ENCODE data around the gene TLCD3A. TPM values are rescaled to one million over a fixed set of nuclear protein-coding genes. Genes with fewer than 3 reads are reported as not detected.

TLCD3A gene
- total RNA-seq: 31.1 and 37.1 TPM in 2 replicates

DNA sequence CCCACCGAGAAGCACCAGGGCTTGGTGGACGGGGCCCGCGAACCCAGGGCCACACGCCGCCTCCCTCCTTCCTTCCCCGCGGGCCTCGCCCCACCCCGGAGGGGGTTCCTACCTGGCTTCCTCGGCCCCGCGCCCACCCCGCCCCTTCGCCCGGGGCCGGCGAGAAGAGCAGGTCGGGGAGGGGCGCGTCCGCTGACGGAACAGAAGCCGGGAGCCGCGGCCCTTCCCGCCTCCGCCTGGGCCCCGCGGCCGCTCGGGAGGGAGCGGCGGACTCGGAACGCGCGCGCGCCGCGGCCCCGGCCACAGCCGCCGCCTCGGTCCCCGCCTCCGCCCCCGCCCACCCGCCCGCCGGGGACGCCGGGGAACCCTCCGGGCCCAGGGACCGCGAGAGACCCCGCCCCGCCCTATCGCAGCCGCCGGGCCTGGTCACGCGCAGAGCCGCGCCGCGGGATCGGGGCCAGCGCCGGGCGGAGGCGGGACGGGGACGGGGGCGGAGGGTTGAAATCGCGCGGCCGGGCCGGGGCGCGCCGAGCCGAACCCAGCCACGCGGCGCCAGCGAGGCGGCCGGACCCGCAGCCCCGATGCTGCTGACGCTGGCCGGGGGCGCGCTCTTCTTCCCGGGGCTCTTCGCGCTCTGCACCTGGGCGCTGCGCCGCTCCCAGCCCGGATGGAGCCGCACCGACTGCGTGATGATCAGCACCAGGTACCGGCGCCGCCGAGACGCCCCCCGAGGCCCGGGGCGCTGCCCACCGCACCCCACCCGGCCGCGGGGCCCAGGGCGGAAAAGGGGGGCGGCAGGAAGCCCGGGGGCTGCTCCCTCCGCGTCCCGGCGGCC, at the start of gene TLCD3A:
Gene TLCD3A, plus strand, starts transcription at position 530 of the 835 bp plus-strand sequence. Its CDS starts 52 bp downstream, at position 582.

DNA sequence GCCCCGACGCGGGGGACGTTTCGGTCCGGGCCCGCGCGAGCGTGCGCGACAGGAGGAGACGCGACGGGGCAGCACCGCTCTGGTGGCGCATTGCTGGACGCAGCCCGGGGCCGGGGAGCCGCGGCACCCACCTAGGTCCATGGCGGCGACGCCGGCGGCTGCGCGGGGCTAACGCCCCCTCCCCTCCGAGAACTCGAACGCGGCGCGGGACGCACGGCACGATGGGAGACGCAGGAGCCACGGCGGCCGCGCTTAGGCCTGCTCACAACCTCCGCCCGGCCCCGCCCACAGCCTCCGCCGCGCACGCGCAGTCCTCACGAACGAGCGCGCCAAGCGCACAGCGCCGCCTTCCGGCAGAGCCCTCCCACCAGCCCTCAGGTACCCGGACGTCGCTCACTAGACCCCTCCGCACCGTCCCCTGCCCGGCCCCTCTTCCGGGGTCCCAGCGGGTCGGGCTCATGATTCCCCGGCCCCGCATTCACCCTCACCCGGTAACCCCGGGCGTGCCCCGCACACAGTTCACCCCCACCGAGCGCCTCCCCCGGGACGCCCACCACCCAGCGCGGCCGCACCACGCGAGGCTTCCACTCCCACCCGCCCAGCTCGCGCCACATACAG, 19.7 kb downstream of the TLCD3A start, which contains the start of gene GEMIN4:
Gene GEMIN4, minus strand, starts transcription at position 263 of the 618 bp plus-strand sequence. Its CDS starts 122 bp downstream, at position 141.

DNA sequence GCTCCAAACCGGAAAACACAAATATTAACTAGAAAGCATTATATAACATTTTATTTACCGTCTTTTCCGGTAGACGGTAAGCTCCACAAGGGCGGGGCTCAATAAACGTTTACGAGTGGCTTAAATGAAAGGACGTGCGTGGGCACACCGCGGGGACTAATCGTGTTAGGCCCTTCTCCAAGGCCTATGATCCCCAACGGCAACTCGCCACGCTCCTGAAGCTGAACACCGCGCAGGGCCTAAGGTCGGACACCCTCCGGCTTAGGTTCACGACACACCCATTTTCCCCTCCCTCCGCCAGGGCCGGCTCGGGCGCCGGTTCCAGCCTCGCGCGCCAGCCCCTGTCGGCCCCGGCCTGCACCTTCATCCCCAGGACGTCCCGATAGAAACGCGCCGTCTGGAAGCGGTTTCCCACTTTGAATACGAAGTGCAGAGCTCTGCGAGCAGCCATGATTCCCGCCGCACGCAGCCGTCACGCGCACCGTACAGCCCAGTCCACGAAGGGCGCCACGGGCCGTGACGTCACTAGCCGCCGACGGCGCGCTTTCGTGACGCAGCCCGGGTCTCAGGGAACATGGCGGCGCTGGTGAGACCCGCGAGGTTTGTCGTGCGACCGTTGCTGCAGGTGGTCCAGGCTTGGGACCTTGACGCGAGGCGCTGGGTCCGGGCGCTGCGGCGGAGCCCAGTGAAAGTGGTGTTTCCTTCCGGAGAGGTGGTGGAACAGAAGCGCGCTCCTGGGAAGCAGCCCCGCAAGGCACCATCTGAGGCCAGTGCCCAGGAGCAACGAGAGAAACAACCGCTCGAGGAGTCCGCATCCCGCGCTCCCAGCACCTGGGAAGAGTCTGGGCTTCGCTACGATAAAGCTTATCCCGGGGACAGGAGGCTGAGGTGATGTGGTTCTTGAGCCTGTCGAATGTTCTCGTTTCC, 49.7 kb downstream of the TLCD3A start, which contains the start of the genes GLOD4 and MRM3:
Gene GLOD4, minus strand, starts transcription at position 476 of the 927 bp plus-strand sequence. Its CDS starts 25 bp downstream, at position 451.
Gene MRM3, plus strand, starts transcription at position 549 of the 927 bp plus-strand sequence. Its CDS starts 26 bp downstream, at position 575.

Other genes with a start within 250 kb of the TLCD3A start
- 11.7 and 18.4 TPM in 2 replicates for gene VPS53, start 17.8 kb upstream of the TLCD3A start, total RNA-seq
- gene GEMIN4, start 19.7 kb downstream of the TLCD3A start, total RNA-seq: 29.0 and 30.8 TPM in 2 replicates
- gene GLOD4, start 49.7 kb downstream of the TLCD3A start, total RNA-seq: 52.3 and 60.9 TPM in 2 replicates
- 13.8 and 16.5 TPM in 2 replicates for gene MRM3, start 49.8 kb downstream of the TLCD3A start, total RNA-seq
- 93.3 and 117 TPM in 2 replicates for gene NXN, start 247.2 kb downstream of the TLCD3A start, total RNA-seq

Data from airway epithelial cell (primary cell).